A673 (cell line): Measurements from ENCODE around the gene OCEL1. TPM values are rescaled to one million over a fixed set of nuclear protein-coding genes. Genes with fewer than 3 reads are reported as not detected.

Source experiments
- BruUV-seq: library from RNA; stranded (reverse); fragments of 400-500 nt; replicated peaks from 2 replicates; lab custom pipeline; 2021; lab: Mats Ljungman, UMichigan
- CTCF ChIA-PET: fragments of 300-600 bp; sonication (Branson Sonifier 250); formaldehyde crosslinking; loops from one replicate; lab custom pipeline; 2022; ENCODE audit warnings: antibody characterized with exemption; lab: Charles Lee
- POLR2A ChIA-PET: fragments of 300-600 bp; sonication (Branson Sonifier 250); formaldehyde crosslinking; loops from one replicate; lab custom pipeline; 2022; ENCODE audit warnings: antibody characterized with exemption; ENCODE audit not compliant: low non-redundant PET; lab: Charles Lee
- DNase-seq: peaks from one replicate; pipeline ENCODE4 v3.0.0-alpha.2; 2015; ENCODE audit warnings: low spot score
- H3K27ac ChIP-seq: fragments of 200-600 bp; sonication (generic); 2 replicates; pipeline ENCODE4 v1.5.1; 2016; ENCODE audit warnings: mixed run types, low read depth, mild to moderate bottlenecking, mixed read lengths, antibody characterized with exemption, low read length; ENCODE audit not compliant: poor library complexity, severe bottlenecking
- H3K27me3 ChIP-seq: fragments of 200-600 bp; sonication (generic); replicated peaks from 2 replicates; pipeline ENCODE4 v1.6.1; 2017; ENCODE audit warnings: mixed run types, low read depth, mild to moderate bottlenecking, mixed read lengths, antibody characterized with exemption, low read length; ENCODE audit not compliant: insufficient read depth, poor library complexity
- H3K36me3 ChIP-seq: fragments of 200-600 bp; sonication (generic); 2 replicates; pipeline ENCODE4 v1.6.1; 2016; ENCODE audit warnings: mixed run types, mild to moderate bottlenecking, mixed read lengths, antibody characterized with exemption, low read length; ENCODE audit not compliant: insufficient read depth, poor library complexity, severe bottlenecking
- H3K4me1 ChIP-seq: fragments of 200-600 bp; sonication (generic); 2 replicates; pipeline ENCODE4 v1.6.1; 2017; ENCODE audit warnings: mixed run types, mild to moderate bottlenecking, mixed read lengths, antibody characterized with exemption, low read length; ENCODE audit not compliant: insufficient read depth, poor library complexity, severe bottlenecking
- H3K4me3 ChIP-seq: fragments of 200-600 bp; sonication (generic); 2 replicates; pipeline ENCODE4 v1.5.1; 2016; ENCODE audit warnings: low read depth, mixed run types, mild to moderate bottlenecking, mixed read lengths, low read length; ENCODE audit not compliant: poor library complexity, severe bottlenecking
- H3K9me3 ChIP-seq: fragments of 200-600 bp; sonication (generic); 2 replicates; pipeline ENCODE4 v1.6.1; 2016; ENCODE audit warnings: mixed run types, low read depth, mild to moderate bottlenecking, mixed read lengths, antibody characterized with exemption, low read length; ENCODE audit not compliant: poor library complexity, severe bottlenecking
- CTCF ChIP-seq: fragments of 300-800, 200-600 bp; sonication (generic); conservative IDR thresholded peaks from 2 replicates; pipeline ENCODE4 v1.5.1; 2017; ENCODE audit warnings: low read depth, mild to moderate bottlenecking, antibody characterized with exemption, low read length, moderate library complexity, mixed read lengths
- EZH2 ChIP-seq: fragments of 200-600 bp; sonication (generic); IDR thresholded peaks from 2 replicates; pipeline ENCODE4 v1.6.1; 2017; ENCODE audit warnings: borderline replicate concordance, low read depth, mild to moderate bottlenecking, mixed read lengths, antibody characterized with exemption, low read length; ENCODE audit not compliant: poor library complexity, severe bottlenecking
- intact Hi-C: fragments of 100-400 bp; cut with micrococcal nuclease; formaldehyde crosslinking; loops from one replicate; pipeline ENCODE4 v1.10.0; 2022; ENCODE audit not compliant: unreplicated experiment
- total RNA-seq: library from RNA; stranded (reverse); gene quantifications from 2 replicates; pipeline ENCODE4 v1.2.3, GENCODE V29; 2021

The OCEL1 gene
- total RNA-seq, 1 experiment from 2014 or later, result 8.2 TPM

- no peak overlapping the region for H3K27ac ChIP-seq
- CTCF ChIA-PET, result no interaction called here
These were observed 11.0 kb downstream of the OCEL1 start for GRCh38 chr19:17236811-17237543.

GRCh38 chr19:17237747-17238706, 12.0 kb downstream of the OCEL1 start:
- ChIA-PET POLR2A (interaction anchor here (0.6 kb wide), 1 partner anchor 39 kb away, joined by 3 read pairs; no protein-coding TSS in a partner anchor), CTCF (no interaction called here)
- BruUV-seq, result no TSS peak
- H3K4me3 ChIP-seq, result no peak overlapping the region
- H3K36me3 ChIP-seq, result no peaks in the 10 kb centered on the region
- DNase-seq, result no peak
- H3K9me3 ChIP-seq, result no peaks in the 10 kb centered on the region
- no peak for TF ChIP-seq EZH2
- TF ChIP-seq CTCF, result no peak
- H3K27ac ChIP-seq, result no peak overlapping the region
- no peaks in the 10 kb centered on the region for H3K27me3 ChIP-seq
- intact Hi-C loops, result no loop called here
- peaks cover 19% of the 10 kb centered on the region for H3K4me1 ChIP-seq

More at GRCh38 chr19:17236811-17237543, 11.0 kb downstream of the OCEL1 start:
- intact Hi-C loops, result no loop called here
- Histone ChIP-seq H3K4me1 (peaks cover 19% of the 10 kb centered on the region), H3K4me3 (no peak overlapping the region), H3K36me3 (peaks cover 8% of the 10 kb centered on the region), H3K27me3 (no peaks in the 10 kb centered on the region), H3K9me3 (no peaks in the 10 kb centered on the region)
- DNase-seq, result no peak
- TF ChIP-seq EZH2, result no peak
- no peak for TF ChIP-seq CTCF
- POLR2A ChIA-PET, result no interaction called here
- BruUV-seq, result no TSS peak

GRCh38 chr19:17240062-17240752, 14.2 kb downstream of the OCEL1 start:
- DNase-seq, result no peak
- Histone ChIP-seq H3K36me3 (no peaks in the 10 kb centered on the region), H3K27me3 (no peaks in the 10 kb centered on the region), H3K27ac (no peak overlapping the region), H3K9me3 (no peaks in the 10 kb centered on the region), H3K4me3 (no peak overlapping the region), H3K4me1 (peaks cover 8% of the 10 kb centered on the region)
- CTCF ChIA-PET, result no interaction called here
- TF ChIP-seq CTCF (no peak), EZH2 (no peak)
- intact Hi-C loops, result no loop called here
- POLR2A ChIA-PET, result no interaction called here
- no TSS peak for BruUV-seq
